ENCODE measurements around the gene TMEM184A. TPM values are rescaled to one million over a fixed set of nuclear protein-coding genes. Genes with fewer than 3 reads are reported as not detected.

Gene TMEM184A
- total and polyA plus RNA-seq, 2 of the 13 experiments (the other 11 are each of a cell fraction or from before 2014, with no cell fraction given) = 9.5 to 20.4 TPM

DNA sequence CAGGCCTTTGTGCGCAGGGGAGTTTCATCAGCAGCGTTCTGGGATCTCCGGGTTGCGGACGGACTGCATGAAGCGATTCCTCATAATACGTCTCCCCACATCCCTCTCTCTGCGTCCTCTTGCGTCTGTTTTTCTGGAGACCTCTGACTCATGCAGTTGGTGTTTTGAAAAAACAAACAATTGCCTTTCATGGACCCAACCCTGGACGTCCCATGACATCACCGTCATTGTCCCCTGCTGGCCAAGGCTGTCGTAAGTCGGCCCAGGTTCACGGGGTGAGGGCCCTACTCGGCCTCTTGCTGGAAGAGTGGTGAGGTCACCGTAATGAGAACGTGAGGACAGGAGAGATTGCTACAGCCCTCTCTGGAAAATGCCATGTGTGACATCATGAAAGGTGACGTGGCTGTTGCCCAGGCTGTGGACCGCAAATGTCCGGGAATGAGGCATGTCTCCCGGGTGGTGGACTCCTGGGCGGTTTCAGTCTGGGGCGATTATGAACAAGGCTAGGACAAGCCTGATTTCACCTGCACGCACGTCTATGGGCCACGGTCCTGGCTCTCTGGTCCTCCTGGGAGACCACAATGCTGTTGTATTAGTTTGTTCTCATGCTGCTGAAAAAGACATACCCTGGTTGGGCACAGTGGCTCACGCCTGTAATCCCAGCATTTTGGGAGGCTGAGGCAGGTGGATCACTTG is 35.3 kb downstream of the TMEM184A start (continued):
- TF ChIP-seq, protein P1, sequence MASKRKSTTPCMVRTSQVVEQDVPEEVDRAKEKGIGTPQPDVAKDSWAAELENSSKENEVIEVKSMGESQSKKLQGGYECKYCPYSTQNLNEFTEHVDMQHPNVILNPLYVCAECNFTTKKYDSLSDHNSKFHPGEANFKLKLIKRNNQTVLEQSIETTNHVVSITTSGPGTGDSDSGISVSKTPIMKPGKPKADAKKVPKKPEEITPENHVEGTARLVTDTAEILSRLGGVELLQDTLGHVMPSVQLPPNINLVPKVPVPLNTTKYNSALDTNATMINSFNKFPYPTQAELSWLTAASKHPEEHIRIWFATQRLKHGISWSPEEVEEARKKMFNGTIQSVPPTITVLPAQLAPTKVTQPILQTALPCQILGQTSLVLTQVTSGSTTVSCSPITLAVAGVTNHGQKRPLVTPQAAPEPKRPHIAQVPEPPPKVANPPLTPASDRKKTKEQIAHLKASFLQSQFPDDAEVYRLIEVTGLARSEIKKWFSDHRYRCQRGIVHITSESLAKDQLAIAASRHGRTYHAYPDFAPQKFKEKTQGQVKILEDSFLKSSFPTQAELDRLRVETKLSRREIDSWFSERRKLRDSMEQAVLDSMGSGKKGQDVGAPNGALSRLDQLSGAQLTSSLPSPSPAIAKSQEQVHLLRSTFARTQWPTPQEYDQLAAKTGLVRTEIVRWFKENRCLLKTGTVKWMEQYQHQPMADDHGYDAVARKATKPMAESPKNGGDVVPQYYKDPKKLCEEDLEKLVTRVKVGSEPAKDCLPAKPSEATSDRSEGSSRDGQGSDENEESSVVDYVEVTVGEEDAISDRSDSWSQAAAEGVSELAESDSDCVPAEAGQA (IDR thresholded peaks at IDR 0.05; ENCODE audit: low read depth) = peak; percentile 95
- TF ChIP-seq, protein P1 (CRISPR knock-in tag; IDR thresholded peaks at IDR 0.05; ENCODE audit: borderline replicate concordance) = no peak
- TF ChIP-seq KDM2A (CRISPR knock-in tag; IDR thresholded peaks at IDR 0.05; ENCODE audit: borderline replicate concordance, low read depth) (peak; percentile 90), MYC (CRISPR knock-in tag; IDR thresholded peaks at IDR 0.05; ENCODE audit: borderline replicate concordance) (peak; percentile 50; the same call in 1 of the 2 replicates), AGO2 (optimal IDR thresholded peaks at IDR 0.05; ENCODE audit: low read depth, low read length) (no peak), DNMT1 (CRISPR knock-in tag; IDR thresholded peaks at IDR 0.05) (peak; percentile 4; the same call in 1 of the 2 replicates), ZNF383 (CRISPR knock-in tag; IDR thresholded peaks at IDR 0.05; ENCODE audit: borderline replicate concordance) (no peak), ZNF558 (CRISPR knock-in tag; IDR thresholded peaks at IDR 0.05; ENCODE audit: borderline replicate concordance) (no peak), RXRB (CRISPR knock-in tag; IDR thresholded peaks at IDR 0.05; ENCODE audit: borderline replicate concordance) (peak; percentile 89), AGO1 (IDR thresholded peaks at IDR 0.05; ENCODE audit: low read depth, low read length, poor library complexity, severe bottlenecking) (no peak), TAF1 (CRISPR knock-in tag; IDR thresholded peaks at IDR 0.05) (no peak; the same call in 1 of the 2 replicates), SALL1 (CRISPR knock-in tag; IDR thresholded peaks at IDR 0.05) (peak; percentile 60), ZNF317 (CRISPR knock-in tag; IDR thresholded peaks at IDR 0.05) (0 out of 2 replicates have a peak, but pooled peaks have one; percentile 34)
- TF ChIP-seq, protein P2, sequence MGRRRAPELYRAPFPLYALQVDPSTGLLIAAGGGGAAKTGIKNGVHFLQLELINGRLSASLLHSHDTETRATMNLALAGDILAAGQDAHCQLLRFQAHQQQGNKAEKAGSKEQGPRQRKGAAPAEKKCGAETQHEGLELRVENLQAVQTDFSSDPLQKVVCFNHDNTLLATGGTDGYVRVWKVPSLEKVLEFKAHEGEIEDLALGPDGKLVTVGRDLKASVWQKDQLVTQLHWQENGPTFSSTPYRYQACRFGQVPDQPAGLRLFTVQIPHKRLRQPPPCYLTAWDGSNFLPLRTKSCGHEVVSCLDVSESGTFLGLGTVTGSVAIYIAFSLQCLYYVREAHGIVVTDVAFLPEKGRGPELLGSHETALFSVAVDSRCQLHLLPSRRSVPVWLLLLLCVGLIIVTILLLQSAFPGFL (CRISPR knock-in tag; IDR thresholded peaks at IDR 0.05) = no peak
- TF ChIP-seq, protein P3, sequence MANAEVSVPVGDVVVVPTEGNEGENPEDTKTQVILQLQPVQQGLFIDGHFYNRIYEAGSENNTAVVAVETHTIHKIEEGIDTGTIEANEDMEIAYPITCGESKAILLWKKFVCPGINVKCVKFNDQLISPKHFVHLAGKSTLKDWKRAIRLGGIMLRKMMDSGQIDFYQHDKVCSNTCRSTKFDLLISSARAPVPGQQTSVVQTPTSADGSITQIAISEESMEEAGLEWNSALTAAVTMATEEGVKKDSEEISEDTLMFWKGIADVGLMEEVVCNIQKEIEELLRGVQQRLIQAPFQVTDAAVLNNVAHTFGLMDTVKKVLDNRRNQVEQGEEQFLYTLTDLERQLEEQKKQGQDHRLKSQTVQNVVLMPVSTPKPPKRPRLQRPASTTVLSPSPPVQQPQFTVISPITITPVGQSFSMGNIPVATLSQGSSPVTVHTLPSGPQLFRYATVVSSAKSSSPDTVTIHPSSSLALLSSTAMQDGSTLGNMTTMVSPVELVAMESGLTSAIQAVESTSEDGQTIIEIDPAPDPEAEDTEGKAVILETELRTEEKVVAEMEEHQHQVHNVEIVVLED (CRISPR knock-in tag; IDR thresholded peaks at IDR 0.05; ENCODE audit: borderline replicate concordance) = peak; percentile 58; the same call in 1 of the 2 replicates
- TF ChIP-seq, protein P4, sequence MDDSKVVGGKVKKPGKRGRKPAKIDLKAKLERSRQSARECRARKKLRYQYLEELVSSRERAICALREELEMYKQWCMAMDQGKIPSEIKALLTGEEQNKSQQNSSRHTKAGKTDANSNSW (CRISPR knock-in tag; IDR thresholded peaks at IDR 0.05; ENCODE audit: borderline replicate concordance) = no peak

Measured in HepG2 (cell line).